ENCODE results near the gene MAN2A2.

Gene MAN2A2

DNA sequence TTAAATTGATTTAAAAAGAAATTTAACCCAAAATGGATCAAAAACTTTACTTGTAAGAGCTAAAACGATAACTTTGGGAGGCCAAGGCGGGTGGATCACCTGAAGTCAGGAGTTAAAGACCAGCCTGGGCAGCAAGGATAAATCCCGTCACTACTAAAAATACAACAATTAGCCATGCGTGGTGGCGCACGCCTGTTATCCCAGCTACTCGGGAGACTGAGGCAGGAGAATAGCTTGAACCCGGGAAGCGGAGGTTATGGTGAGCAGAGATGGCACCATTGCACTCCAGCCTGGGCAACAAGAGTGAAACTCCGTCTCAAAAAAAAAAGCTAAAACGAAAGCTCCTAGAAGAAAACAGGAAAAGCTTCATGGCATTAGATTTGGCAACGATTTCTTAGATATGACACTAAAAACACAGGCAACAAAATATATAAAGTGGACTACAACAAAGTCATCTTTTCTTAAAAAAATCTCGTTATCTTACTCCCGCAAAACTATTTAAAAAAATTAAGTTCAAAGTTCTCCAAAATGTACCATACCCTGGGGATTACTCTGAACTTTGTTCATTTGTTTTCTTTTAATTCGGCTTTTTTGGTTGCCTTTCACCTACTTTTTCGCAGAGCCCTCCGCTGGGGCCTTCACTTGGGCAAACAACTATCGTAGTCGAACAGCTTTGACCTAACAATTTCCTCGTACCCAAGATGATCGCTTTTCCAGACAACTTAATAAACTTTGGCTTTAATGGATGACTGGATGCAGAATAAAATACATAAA lies 26.3 kb downstream of the MAN2A2 start:
- FAIRE-seq, result no peak
- TF ChIP-seq, protein P1, sequence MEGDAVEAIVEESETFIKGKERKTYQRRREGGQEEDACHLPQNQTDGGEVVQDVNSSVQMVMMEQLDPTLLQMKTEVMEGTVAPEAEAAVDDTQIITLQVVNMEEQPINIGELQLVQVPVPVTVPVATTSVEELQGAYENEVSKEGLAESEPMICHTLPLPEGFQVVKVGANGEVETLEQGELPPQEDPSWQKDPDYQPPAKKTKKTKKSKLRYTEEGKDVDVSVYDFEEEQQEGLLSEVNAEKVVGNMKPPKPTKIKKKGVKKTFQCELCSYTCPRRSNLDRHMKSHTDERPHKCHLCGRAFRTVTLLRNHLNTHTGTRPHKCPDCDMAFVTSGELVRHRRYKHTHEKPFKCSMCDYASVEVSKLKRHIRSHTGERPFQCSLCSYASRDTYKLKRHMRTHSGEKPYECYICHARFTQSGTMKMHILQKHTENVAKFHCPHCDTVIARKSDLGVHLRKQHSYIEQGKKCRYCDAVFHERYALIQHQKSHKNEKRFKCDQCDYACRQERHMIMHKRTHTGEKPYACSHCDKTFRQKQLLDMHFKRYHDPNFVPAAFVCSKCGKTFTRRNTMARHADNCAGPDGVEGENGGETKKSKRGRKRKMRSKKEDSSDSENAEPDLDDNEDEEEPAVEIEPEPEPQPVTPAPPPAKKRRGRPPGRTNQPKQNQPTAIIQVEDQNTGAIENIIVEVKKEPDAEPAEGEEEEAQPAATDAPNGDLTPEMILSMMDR (IDR thresholded peaks at IDR 0.05; ENCODE audit: insufficient read depth, missing control alignments), result no peak
- DNase-seq (ENCODE audit: insufficient read length, low spot score), result no peak

DNA sequence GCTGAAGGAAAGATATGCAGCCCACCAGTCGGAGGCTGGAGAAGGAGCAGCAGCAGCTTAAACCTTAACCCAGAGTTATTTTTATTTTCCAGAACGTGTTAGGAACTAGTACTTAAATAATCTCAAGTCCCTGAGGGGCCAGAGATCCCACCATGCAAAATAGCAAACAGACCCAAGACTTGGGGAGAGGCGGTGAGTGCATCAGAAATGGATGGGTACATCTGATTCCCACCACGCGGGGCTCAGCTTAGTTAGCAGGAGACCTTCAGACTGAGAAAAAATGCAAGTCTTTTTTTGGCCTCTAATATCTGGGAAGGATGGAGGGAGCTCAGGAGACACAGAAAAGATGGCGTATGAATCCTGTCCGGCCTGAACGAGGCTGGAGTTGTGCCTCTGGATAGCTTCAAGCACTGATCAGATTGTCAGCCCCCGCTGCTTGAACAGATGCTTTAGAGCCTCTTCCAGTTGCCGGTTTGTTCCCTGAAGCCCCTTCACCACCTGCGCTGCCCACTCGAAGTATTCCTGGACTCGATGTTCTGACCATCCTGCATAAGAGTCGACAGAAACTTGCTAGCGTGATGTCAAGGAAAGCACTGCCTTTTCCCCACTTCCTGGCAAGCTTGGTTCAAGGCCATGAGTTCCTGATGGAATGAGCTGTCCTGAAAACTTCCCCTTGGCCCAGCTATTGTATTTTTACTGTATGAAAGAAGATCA lies 27.9 kb downstream of the MAN2A2 start:
- DNase-seq (ENCODE audit: insufficient read length, low spot score) (no peak), FAIRE-seq (no peak)
- TF ChIP-seq, protein P1 (IDR thresholded peaks at IDR 0.05; ENCODE audit: insufficient read depth, missing control alignments), result no peak

DNA sequence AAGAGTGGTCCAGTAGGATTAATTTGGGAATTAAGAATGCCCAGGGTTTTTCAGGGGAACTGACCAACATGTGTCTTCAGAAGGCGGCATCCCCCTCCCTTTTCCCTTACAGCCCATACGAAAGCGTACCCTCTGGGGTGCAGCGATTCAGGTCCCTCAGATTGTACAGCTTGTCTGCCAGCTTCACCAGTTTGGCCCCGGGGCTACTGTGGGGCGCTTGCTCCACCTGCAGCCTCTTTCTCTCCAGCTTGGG lies 28.4 kb downstream of the MAN2A2 start:
- TF ChIP-seq, protein P1 (IDR thresholded peaks at IDR 0.05; ENCODE audit: insufficient read depth, missing control alignments), result no peak
- DNase-seq (ENCODE audit: insufficient read length, low spot score) (no peak), FAIRE-seq (no peak)

DNA sequence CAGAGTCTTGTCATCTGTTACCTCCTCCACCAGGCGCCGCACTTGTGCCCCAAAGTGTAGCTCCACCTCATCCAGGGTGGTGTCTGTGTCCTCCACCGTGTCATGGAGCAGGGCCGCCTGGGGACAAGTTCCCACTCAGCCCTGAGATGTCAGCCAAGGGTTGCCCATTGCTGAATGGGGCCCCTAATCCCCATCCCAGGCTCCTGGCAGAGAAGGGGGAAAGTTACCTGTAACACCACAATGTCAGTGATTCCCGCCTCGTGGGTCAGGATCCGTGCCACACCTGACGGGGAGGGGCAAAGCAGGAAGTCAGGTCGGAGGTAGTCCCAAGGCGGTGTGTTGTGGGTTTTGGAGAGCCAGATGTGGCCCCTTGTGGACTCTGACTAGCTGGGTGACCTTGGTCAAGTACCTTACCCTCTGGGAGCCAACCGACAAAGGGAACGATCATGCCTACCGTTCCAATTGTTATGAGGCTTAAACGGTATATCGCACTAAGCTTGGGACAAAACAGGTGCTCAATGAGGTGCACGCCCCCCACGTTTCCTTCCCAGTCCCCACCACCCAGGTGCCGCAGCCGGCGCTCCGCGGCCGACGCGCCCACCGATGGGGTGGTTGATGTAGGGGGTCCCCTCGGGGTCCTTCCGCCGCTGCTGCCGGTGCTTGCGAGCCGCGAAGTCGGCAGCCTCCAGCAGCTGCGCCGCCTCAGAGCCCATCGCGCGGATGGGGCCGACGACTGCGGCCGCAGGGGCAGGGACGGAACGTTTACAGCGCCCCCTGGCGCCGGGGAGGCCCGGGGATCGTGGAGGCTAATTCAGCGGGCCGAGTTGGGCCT lies 28.9 kb downstream of the MAN2A2 start, which contains the start of gene HDDC3:
Gene HDDC3, minus strand, starts transcription at position 722 of the 832 bp plus-strand sequence. Its CDS starts 9 bp downstream, at position 713.
- FAIRE-seq, result no peak
- TF ChIP-seq, protein P1 (IDR thresholded peaks at IDR 0.05; ENCODE audit: insufficient read depth, missing control alignments), result peak; percentile 67

DNA sequence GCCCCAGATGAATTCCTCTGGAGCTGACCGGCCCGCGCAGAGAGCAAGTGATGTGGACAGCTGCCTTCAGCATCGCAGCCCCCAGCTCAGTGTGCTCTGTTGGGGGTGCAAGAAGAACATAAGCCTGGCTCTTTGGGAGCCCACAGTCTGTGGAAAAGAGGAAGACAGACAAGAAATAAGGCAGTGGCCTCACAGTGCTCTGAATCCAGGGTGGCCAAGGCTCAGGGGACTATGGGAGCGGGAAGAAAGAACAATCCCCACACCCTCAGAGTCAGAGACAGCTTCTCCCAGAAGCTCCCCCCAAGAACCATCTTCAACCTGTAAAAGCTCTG lies 29.5 kb downstream of the MAN2A2 start:
- TF ChIP-seq, protein P1 (IDR thresholded peaks at IDR 0.05; ENCODE audit: insufficient read depth, missing control alignments), result no peak
- FAIRE-seq (no peak), DNase-seq (ENCODE audit: insufficient read length, low spot score) (no peak)

More for the DNA sequence above, 28.9 kb downstream of the MAN2A2 start, which contains the start of gene HDDC3:
- peak; percentile 94 for DNase-seq (ENCODE audit: insufficient read length, low spot score)

DNA sequence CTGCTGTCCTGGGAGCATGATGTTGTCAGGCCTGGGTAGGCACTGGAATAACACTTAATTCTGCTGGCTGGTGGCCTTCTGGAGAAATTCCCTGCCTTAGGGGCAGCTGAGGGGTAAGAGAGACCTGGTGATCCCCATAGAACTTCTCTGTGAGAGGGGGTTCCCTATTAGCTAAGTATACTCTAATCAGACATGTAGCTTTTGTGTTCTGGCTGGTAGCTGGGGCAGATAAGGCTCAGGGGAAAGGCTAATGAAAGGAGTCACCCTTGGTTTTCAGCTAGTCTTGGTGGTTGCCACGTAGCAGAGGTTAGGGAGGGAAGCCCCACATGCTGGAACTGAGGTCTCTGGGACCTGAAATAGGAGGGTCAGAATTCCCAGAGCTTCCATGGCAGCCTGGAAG lies 30.2 kb downstream of the MAN2A2 start:
- TF ChIP-seq, protein P1 (IDR thresholded peaks at IDR 0.05; ENCODE audit: insufficient read depth, missing control alignments), result no peak
- no peak for FAIRE-seq
- DNase-seq (ENCODE audit: insufficient read length, low spot score), result no peak

Data from D721Med (cell line).